ENCODE measurements around the gene LRRC14B. TPM values are rescaled to one million over a fixed set of nuclear protein-coding genes. Genes with fewer than 3 reads are reported as not detected.

Gene LRRC14B
- total RNA-seq, 1 donor from 2014 or later = not detected

GRCh38 chr5:194603-195209 is 3.4 kb downstream of the LRRC14B start:
- peaks cover 9% of the 10 kb centered on the region for H4K20me1 ChIP-seq (ENCODE audit: insufficient read depth, low read length)
- no peak overlapping the region for H3K9ac ChIP-seq (ENCODE audit: low read length)
- DNase-seq (ENCODE audit: low read depth) = no peak
- no peak overlapping the region for H2AFZ ChIP-seq (ENCODE audit: low read depth, low read length)
- no peaks in the 10 kb centered on the region for H3K36me3 ChIP-seq (ENCODE audit: insufficient read depth, low read length)
- peaks cover 4% of the 10 kb centered on the region for H3K4me1 ChIP-seq (ENCODE audit: insufficient read depth, low read length)
- Mint-ChIP-seq H3K27me3 (ENCODE audit: low read depth, unreplicated experiment) (peaks cover 9% of the 10 kb centered on the region), H3K4me3 (ENCODE audit: unreplicated experiment) (no peak overlapping the region), H3K9me3 (ENCODE audit: unreplicated experiment) (peaks cover 2% of the 10 kb centered on the region), H3K27ac (ENCODE audit: unreplicated experiment) (no peak overlapping the region), H3K4me1 (ENCODE audit: low read depth, unreplicated experiment) (peaks cover 7% of the 10 kb centered on the region), H3K36me3 (ENCODE audit: low read depth, unreplicated experiment) (peaks cover 7% of the 10 kb centered on the region)
- no peak overlapping the region for H3K4me3 ChIP-seq (ENCODE audit: insufficient read depth, low read depth, low read length)
- peaks cover 2% of the 10 kb centered on the region for H3K79me2 ChIP-seq (ENCODE audit: insufficient read depth, low read length)
- FAIRE-seq = no peak
- H3K27ac ChIP-seq (ENCODE audit: low read depth, low read length) = no peak overlapping the region
- H3K27me3 ChIP-seq (ENCODE audit: insufficient read depth, low read length) = peaks cover 9% of the 10 kb centered on the region
- H3K4me2 ChIP-seq (ENCODE audit: low read length) = no peak overlapping the region
- no peaks in the 10 kb centered on the region for H3K9me3 ChIP-seq (ENCODE audit: insufficient read depth, low read depth, low read length)
- TF ChIP-seq EZH2 (IDR thresholded peaks at IDR 0.05; ENCODE audit: insufficient read depth, low read length) (no peak), CTCF (IDR thresholded peaks at IDR 0.05; ENCODE audit: insufficient read depth, low read depth, low read length) (no peak)

DNA sequence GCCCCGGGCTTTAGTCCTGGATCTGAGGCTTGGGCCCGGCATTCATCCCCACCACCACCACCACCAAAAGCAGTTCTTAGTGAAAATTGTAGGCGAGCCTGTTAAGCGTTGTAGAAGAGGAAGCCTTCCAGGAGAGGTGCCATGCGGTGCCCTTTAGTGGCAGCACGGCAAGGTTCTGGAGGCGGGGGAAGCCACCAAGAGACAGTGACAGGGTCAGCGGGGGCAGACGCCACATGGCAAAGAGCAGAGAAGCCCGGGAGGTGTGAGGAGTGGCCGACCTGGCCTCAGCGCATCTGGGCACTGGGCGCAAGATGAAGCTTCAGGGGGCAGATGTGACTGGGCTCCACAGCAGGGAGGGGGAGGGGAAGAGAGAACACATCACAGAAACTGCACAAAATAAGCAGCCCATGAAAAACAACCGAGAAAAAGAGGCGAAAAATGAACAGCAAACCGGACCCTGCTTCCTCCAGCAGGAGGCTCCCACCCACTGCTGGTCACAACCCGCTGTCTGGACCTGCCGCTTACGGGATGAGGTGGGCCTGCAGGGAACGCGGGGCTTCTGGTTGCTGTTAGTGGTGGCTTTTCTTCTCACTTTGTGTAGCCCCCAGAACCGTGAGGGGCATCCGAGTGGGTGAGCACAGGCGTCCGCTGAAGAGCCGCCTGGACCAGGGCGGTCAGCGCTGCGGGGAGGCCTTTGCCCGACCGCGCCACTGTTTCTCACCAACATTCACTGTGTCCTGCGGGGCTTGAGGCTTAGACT is 4.3 kb downstream of the LRRC14B start:
- peaks cover 3% of the 10 kb centered on the region for H3K79me2 ChIP-seq (ENCODE audit: insufficient read depth, low read length)

More for the DNA sequence above, 4.3 kb downstream of the LRRC14B start:
- H3K27me3 ChIP-seq (ENCODE audit: insufficient read depth, low read length) = peaks cover 9% of the 10 kb centered on the region
- H3K4me3 ChIP-seq (ENCODE audit: insufficient read depth, low read depth, low read length) = no peak overlapping the region
- no peaks in the 10 kb centered on the region for H3K36me3 ChIP-seq (ENCODE audit: insufficient read depth, low read length)
- no peak overlapping the region for H3K4me2 ChIP-seq (ENCODE audit: low read length)
- H3K27me3 Mint-ChIP-seq (ENCODE audit: low read depth, unreplicated experiment) = peaks cover 1% of the 10 kb centered on the region
- TF ChIP-seq CTCF (IDR thresholded peaks at IDR 0.05; ENCODE audit: insufficient read depth, low read depth, low read length) (no peak), EZH2 (IDR thresholded peaks at IDR 0.05; ENCODE audit: insufficient read depth, low read length) (no peak)
- no peak overlapping the region for H2AFZ ChIP-seq (ENCODE audit: low read depth, low read length)
- FAIRE-seq (no peak), DNase-seq (ENCODE audit: low read depth) (no peak)
- H3K4me1 ChIP-seq (ENCODE audit: insufficient read depth, low read length) = peaks cover 4% of the 10 kb centered on the region
- peaks cover 7% of the 10 kb centered on the region for H3K4me1 Mint-ChIP-seq (ENCODE audit: low read depth, unreplicated experiment)
- no peak overlapping the region for H3K27ac Mint-ChIP-seq (ENCODE audit: unreplicated experiment)
- H3K9me3 Mint-ChIP-seq (ENCODE audit: unreplicated experiment) = peaks cover 2% of the 10 kb centered on the region
- H3K9me3 ChIP-seq (ENCODE audit: insufficient read depth, low read depth, low read length) = no peaks in the 10 kb centered on the region
- H3K9ac ChIP-seq (ENCODE audit: low read length) = no peak overlapping the region
- peaks cover 7% of the 10 kb centered on the region for H3K36me3 Mint-ChIP-seq (ENCODE audit: low read depth, unreplicated experiment)
- H3K4me3 Mint-ChIP-seq (ENCODE audit: unreplicated experiment) = no peak overlapping the region
- H4K20me1 ChIP-seq (ENCODE audit: insufficient read depth, low read length) = peaks cover 13% of the 10 kb centered on the region
- H3K27ac ChIP-seq (ENCODE audit: low read depth, low read length) = no peak overlapping the region
